AG04450 (cell line): ENCODE results near the gene YLPM1. TPM values are rescaled to one million over a fixed set of nuclear protein-coding genes. Genes with fewer than 3 reads are reported as not detected.

ENCODE experiments used
- CTCF ChIA-PET: fragments of 300-600, 350-600 bp; formaldehyde crosslinking; extraction: SDS; loops from one replicate; lab custom pipeline; 2022; ENCODE audit warnings: antibody characterized with exemption, inconsistent platforms; lab: Charles Lee
- POLR2A ChIA-PET: fragments of 350-600 bp; formaldehyde crosslinking; extraction: SDS; loops from one replicate; lab custom pipeline; 2021; ENCODE audit warnings: antibody characterized with exemption, inconsistent platforms; lab: Yijun Ruan, JAX
- DNase-seq: peaks from one replicate; pipeline ENCODE4 v3.0.0-alpha.2; 2011; ENCODE audit warnings: low read depth, low spot score
- H3K27ac ChIP-seq: one replicate; pipeline ENCODE4 v1.5.1; 2012; ENCODE audit warnings: low read depth, low read length, control low read depth
- H3K27me3 ChIP-seq: one replicate; pipeline ENCODE4 v1.6.0; 2012; ENCODE audit warnings: low read length; ENCODE audit not compliant: control insufficient read depth, insufficient read depth
- H3K4me3 ChIP-seq: 2 replicates; pipeline ENCODE4 v1.5.1; 2011; ENCODE audit warnings: mild to moderate bottlenecking, low read depth, low read length, control low read depth
- H3K9me3 ChIP-seq: 2 replicates; pipeline ENCODE4 v1.5.1; 2012; ENCODE audit warnings: low read length; ENCODE audit not compliant: control insufficient read depth, insufficient read depth
- polyA plus RNA-seq: library from polyadenylated mRNA; depleted of rRNA; stranded (reverse); fragments of >200 nt; gene quantifications from 2 replicates; pipeline ENCODE4 v1.2.3, GENCODE V29; 2011
- TF ChIP-seq, protein P1 (sequence below): IDR thresholded peaks from 2 replicates; pipeline ENCODE4 v1.5.1; 2011; ENCODE audit warnings: low read depth, low read length, control low read depth, inconsistent platforms

Gene YLPM1
- polyA plus RNA-seq, 1 experiment: 15.3 TPM

DNA sequence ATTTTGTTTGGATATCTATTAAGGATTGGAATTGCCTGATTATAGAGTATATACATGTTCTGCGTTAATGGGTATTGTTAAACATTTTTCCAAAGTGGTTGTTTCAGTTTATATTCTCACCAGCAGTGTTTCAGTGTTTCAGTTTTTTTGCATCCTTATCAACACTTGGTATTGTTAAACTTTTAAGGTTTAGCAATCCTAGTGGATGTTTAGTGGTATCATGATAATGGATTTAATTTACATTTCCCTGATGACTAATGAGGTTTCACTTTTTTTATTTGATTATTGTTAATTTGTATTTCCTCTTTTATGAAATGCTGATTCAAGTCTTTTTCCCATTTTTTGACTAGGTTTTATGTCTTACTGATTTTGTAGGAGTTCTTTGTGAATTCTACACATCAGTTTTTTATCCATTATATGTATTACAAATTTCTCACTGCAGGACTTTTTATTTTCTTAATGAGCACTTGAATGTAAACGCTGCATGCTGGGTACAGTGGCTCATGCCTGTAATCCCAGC, 23.7 kb downstream of the YLPM1 start:
- POLR2A ChIA-PET: no interaction called here
- TF ChIP-seq, protein P1, sequence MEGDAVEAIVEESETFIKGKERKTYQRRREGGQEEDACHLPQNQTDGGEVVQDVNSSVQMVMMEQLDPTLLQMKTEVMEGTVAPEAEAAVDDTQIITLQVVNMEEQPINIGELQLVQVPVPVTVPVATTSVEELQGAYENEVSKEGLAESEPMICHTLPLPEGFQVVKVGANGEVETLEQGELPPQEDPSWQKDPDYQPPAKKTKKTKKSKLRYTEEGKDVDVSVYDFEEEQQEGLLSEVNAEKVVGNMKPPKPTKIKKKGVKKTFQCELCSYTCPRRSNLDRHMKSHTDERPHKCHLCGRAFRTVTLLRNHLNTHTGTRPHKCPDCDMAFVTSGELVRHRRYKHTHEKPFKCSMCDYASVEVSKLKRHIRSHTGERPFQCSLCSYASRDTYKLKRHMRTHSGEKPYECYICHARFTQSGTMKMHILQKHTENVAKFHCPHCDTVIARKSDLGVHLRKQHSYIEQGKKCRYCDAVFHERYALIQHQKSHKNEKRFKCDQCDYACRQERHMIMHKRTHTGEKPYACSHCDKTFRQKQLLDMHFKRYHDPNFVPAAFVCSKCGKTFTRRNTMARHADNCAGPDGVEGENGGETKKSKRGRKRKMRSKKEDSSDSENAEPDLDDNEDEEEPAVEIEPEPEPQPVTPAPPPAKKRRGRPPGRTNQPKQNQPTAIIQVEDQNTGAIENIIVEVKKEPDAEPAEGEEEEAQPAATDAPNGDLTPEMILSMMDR: no peak
- Histone ChIP-seq H3K27ac (no peak overlapping the region), H3K27me3 (no peaks in the 10 kb centered on the region), H3K9me3 (peaks cover 4% of the 10 kb centered on the region; the same call in 1 of the 2 replicates), H3K4me3 (no peak overlapping the region)
- DNase-seq: no peak
- CTCF ChIA-PET: no interaction called here

DNA sequence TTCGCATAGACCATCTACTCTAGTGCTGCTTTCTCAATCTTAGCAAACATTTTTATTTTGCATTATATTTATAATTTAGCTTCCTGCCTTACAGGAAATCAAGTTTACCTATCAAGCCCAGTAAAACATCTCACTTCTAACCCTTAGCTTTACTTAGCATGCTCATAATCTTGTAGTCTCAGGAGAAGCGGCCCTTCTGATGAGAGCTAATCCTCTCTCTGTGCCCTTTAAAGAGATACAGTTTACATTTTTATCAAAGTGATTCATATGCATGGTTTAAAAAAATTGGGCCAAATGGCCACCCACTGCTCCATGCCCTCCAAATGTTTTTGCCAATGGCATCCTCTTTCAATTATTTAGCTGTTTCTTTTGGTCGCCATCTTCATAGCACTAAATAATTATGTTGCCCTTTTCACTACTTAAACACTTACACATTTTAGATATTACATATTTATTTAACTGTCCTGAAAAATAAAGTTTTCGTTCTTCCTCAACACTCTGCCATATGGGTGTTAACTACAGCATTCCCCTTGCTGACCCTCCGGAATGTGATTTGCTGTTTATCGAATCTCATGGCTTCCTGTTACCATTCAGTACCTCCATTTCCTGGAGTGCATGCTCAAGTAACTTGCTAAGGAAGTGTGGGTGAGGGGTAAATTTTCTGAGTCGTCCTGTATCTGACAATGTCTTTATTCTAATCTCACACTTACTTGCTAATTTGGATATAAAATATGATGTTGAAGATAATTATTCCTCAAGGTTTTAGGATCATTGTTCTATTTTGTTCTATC, 29.3 kb downstream of the YLPM1 start:
- Histone ChIP-seq H3K27me3 (no peaks in the 10 kb centered on the region), H3K9me3 (peaks cover 4% of the 10 kb centered on the region; the same call in 1 of the 2 replicates), H3K27ac (no peak overlapping the region), H3K4me3 (no peak overlapping the region)
- TF ChIP-seq, protein P1: no peak
- POLR2A ChIA-PET: no interaction called here
- CTCF ChIA-PET: interaction anchor here (0.6 to 1.2 kb wide), 3 partner anchors 12 to 184 kb away, joined by 3 to 4 read pairs (median 4); no protein-coding TSS in a partner anchor
- DNase-seq: no peak

DNA sequence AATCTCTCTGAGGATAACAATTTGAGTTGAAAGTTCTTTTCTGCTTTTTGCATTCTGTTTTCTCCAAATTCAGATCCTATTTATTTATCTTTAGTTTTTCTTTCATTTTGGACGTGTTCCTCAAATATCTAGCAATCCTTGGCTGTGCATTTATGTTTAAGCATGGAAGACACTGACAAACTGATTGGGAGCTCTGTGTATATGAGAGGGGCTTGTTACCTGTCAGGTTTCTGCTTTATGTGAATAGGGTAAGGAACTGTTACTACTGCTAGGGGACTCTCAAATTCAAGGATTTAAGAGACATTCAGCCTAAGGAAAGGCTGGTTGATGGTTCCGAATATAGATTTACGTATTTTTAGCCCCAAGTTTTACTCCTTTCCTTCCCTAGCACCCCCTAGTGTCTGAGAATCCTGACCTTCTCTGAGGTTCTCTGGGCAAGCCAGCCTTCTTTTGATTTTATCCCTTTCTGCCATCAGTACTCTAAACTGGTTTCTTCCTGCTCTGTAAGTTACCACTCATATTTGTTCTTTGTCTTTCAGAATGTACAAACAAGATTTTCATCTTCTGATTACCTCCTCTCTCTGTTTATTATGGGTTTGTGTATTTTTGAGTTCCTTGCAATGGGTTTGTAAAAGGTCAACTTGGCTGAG, 30.5 kb downstream of the YLPM1 start:
- Histone ChIP-seq H3K27me3 (no peaks in the 10 kb centered on the region), H3K27ac (no peak overlapping the region), H3K4me3 (no peak overlapping the region), H3K9me3 (peaks cover 4% of the 10 kb centered on the region; the same call in 1 of the 2 replicates)
- ChIA-PET CTCF (interaction anchor here (0.6 kb wide), 1 partner anchor 269 kb away, joined by 4 read pairs; no protein-coding TSS in a partner anchor), POLR2A (no interaction called here)
- TF ChIP-seq, protein P1: peak; percentile 39; the same call in 1 of the 2 replicates
- no peak for DNase-seq

DNA sequence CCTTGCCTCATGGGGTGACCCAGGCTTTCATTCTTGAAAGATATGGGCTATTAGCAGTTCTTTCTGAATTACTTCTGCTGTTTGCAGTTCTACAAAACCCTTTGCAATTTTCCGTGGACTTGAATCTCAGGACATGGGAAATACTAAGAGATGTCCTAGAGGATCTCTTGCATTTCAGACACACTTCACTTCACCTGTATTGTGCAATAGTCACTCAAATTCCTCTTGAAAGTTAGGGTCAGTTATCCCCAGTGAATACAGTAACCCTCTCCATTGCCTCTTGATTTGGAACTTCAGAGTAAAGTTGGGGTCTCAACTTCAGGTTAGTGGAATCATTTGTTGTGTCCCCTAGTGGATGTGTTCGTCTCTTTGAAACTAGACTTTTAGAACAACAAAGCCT, 31.8 kb downstream of the YLPM1 start:
- ChIA-PET POLR2A (no interaction called here), CTCF (no interaction called here)
- no peak for DNase-seq
- TF ChIP-seq, protein P1: no peak
- Histone ChIP-seq H3K27ac (no peak overlapping the region), H3K27me3 (no peaks in the 10 kb centered on the region), H3K9me3 (peaks cover 4% of the 10 kb centered on the region; the same call in 1 of the 2 replicates), H3K4me3 (no peak overlapping the region)
